Vagina (tissue), 2 donors: ENCODE results near the gene ALPG.
"Not testable (repeated sequence)": the region's sequence is repeated elsewhere in the genome, so short reads cannot be mapped to it uniquely, and the experiment has no call there.

Source experiments
- POLR2A ChIP-seq, 2 donors: fragments of 450-650 bp; IDR thresholded peaks; one replicate each; pipeline ENCODE4 v1.6.1; 2017; ENCODE audit warnings: antibody characterized with exemption in 2 of 2, mild to moderate bottlenecking in 2 of 2, moderate library complexity in 2 of 2
- TF ChIP-seq, protein P1 (sequence below), 3 experiments: fragments of 450-650 bp in 2 of 3; fragments of 200-600 bp in 1 of 3; sonication (generic) in 1 of 3; IDR thresholded peaks; one replicate each; pipeline ENCODE4 v1.5.1; 2017 to 2019; ENCODE audit warnings: antibody characterized with exemption in 3 of 3, mild to moderate bottlenecking in 2 of 3, moderate library complexity in 2 of 3

DNA sequence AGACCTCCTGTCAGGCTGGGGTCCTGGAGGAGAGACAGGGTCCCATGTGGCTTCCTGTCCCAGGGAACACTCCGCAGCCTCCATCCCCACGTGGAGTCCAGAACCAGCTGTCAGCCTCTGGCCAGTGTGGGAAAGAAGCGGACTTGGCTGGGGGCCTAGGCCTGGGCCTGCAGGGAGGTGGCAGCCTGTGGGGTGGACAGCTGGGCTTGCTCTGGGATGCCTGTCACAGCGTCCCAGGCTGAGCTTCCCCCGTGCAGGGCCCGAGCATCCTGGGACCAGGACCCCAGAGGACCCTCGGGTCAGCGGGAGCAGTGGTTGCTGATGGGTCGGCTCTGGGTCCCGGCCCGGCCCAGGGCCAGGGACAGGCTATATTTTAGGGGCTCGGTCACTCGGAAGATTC is 35.8 kb downstream of the ALPG start:
- TF ChIP-seq, protein P1, sequence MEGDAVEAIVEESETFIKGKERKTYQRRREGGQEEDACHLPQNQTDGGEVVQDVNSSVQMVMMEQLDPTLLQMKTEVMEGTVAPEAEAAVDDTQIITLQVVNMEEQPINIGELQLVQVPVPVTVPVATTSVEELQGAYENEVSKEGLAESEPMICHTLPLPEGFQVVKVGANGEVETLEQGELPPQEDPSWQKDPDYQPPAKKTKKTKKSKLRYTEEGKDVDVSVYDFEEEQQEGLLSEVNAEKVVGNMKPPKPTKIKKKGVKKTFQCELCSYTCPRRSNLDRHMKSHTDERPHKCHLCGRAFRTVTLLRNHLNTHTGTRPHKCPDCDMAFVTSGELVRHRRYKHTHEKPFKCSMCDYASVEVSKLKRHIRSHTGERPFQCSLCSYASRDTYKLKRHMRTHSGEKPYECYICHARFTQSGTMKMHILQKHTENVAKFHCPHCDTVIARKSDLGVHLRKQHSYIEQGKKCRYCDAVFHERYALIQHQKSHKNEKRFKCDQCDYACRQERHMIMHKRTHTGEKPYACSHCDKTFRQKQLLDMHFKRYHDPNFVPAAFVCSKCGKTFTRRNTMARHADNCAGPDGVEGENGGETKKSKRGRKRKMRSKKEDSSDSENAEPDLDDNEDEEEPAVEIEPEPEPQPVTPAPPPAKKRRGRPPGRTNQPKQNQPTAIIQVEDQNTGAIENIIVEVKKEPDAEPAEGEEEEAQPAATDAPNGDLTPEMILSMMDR (IDR thresholded peaks at IDR 0.05) = not testable (repeated sequence)
- TF ChIP-seq POLR2A (IDR thresholded peaks at IDR 0.05) = not testable (repeated sequence)
